ENCODE data around the gene CASTOR2.
"Not testable (repeated sequence)": the region's sequence is repeated elsewhere in the genome, so short reads cannot be mapped to it uniquely, and the experiment has no call there.

CASTOR2 gene

DNA sequence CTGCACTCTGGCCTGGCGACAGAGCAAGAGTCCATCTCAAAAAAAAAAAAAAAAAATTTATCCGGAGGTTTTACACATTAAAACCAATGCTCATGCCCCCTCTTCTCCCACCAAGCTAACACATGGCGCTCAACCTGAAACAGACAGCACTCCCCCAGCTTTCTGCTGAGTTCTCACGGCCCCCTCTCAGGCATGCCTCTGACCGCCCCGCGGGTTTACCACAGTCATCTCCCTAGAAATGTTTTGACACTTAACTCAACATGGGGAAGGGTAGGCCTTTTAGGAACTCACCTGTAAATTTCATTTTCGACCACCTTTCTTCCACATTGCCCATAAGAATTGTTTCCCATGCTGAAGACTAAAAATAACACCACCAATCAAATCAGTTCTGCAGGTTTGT, 99.8 kb downstream of the CASTOR2 start:
- TF ChIP-seq, protein P1, sequence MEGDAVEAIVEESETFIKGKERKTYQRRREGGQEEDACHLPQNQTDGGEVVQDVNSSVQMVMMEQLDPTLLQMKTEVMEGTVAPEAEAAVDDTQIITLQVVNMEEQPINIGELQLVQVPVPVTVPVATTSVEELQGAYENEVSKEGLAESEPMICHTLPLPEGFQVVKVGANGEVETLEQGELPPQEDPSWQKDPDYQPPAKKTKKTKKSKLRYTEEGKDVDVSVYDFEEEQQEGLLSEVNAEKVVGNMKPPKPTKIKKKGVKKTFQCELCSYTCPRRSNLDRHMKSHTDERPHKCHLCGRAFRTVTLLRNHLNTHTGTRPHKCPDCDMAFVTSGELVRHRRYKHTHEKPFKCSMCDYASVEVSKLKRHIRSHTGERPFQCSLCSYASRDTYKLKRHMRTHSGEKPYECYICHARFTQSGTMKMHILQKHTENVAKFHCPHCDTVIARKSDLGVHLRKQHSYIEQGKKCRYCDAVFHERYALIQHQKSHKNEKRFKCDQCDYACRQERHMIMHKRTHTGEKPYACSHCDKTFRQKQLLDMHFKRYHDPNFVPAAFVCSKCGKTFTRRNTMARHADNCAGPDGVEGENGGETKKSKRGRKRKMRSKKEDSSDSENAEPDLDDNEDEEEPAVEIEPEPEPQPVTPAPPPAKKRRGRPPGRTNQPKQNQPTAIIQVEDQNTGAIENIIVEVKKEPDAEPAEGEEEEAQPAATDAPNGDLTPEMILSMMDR (conservative IDR thresholded peaks at IDR 0.05; ENCODE audit: control insufficient read depth, insufficient read depth, low read depth, low read length) = no peak
- no peak overlapping the region for H3K4me3 ChIP-seq (ENCODE audit: control insufficient read depth, low read depth, low read length)
- DNase-seq (ENCODE audit: low read depth) = no peak

DNA sequence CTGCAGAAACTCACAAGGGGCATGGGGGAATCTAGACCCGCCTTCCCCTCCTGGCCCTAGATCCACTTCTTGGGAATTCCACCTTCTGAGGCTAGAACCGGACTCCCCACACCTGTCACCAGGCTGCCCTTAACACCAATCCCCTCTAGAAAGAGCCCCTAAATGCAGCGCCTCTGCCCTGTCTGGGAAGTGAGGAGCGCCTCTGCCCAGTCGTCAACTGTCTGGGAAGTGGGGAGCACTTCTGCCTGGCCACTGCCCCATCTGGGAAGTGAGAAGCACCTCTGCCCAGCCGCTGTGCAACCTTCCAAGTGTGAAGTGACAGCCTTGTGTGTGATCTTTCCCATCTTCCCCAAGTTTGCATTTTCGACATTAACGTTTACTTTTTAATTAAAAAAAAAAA, 100.3 kb downstream of the CASTOR2 start:
- TF ChIP-seq, protein P1 (conservative IDR thresholded peaks at IDR 0.05; ENCODE audit: control insufficient read depth, insufficient read depth, low read depth, low read length) = no peak
- H3K4me3 ChIP-seq (ENCODE audit: control insufficient read depth, low read depth, low read length) = no peak overlapping the region
- DNase-seq (ENCODE audit: low read depth) = no peak

DNA sequence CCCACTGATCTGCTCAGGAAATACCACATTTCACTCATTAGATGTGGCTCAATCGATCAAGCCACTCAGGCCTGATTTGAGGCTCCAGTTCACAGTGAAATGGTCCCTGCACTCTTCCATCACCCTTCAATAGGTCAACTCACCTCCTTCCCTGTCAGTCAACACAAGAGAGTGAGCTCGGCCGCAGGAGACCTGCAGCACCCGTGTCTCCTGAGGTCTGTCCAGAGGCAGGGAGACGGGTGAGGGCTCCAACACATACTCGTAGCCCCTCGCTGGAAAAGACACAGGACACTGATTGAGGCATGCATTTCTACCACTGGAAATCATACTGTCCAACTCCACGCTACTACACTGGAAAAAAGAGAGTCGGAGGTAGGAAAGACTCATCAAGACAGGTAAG, 102.0 kb downstream of the CASTOR2 start:
- no peak for DNase-seq (ENCODE audit: low read depth)
- TF ChIP-seq, protein P1 (conservative IDR thresholded peaks at IDR 0.05; ENCODE audit: control insufficient read depth, insufficient read depth, low read depth, low read length) = no peak
- H3K4me3 ChIP-seq (ENCODE audit: control insufficient read depth, low read depth, low read length) = no peak overlapping the region

DNA sequence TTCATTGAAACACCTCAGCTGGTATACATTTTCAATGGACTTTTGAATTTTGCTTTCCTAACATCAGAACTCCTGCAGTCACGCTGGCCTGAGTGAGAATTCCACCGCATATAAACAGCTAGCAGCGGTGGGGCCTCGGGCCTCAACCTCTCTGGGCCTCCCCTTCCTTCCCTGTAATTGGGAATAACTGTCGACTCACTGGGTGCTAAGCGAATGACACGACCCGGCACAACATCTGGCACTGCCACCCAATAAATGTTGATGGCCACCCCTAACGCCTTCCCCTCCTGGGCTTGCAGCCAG, 108.4 kb downstream of the CASTOR2 start:
- H3K4me3 ChIP-seq (ENCODE audit: control insufficient read depth, low read depth, low read length) = peak overlapping the region; percentile 76
- DNase-seq (ENCODE audit: low read depth) = no peak
- TF ChIP-seq, protein P1 (conservative IDR thresholded peaks at IDR 0.05; ENCODE audit: control insufficient read depth, insufficient read depth, low read depth, low read length) = no peak

DNA sequence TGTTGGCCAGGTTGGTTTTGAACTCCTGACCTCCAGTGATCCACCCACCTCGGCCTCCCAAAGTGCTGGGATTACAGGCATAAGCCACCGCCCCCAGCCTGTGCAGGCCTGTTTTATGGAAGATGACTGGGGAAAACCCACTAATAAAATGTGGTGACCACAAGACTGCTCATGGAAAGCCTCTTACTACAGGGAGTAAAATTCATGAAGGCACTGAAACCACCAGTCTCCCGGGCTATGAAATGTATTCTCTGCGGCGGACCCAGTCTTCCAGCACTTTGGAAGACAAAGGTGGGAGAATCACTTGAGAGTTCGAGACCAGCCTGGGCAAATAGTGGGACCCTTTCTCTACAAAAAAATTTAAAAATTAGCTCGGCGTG, 109.7 kb downstream of the CASTOR2 start:
- not testable (repeated sequence) for DNase-seq (ENCODE audit: low read depth)
- H3K4me3 ChIP-seq (ENCODE audit: control insufficient read depth, low read depth, low read length) = peak overlapping the region; percentile 76

Data from fibroblast of mammary gland (primary cell).